ENCODE results near the gene GSG1L. TPM values are rescaled to one million over a fixed set of nuclear protein-coding genes. Genes with fewer than 3 reads are reported as not detected.

The GSG1L gene
- total and polyA plus RNA-seq, 12 donors = 0.11 TPM; not detected in 11

- H3K27me3 ChIP-seq = no peaks in the 10 kb centered on the region
- TF ChIP-seq, protein P1, sequence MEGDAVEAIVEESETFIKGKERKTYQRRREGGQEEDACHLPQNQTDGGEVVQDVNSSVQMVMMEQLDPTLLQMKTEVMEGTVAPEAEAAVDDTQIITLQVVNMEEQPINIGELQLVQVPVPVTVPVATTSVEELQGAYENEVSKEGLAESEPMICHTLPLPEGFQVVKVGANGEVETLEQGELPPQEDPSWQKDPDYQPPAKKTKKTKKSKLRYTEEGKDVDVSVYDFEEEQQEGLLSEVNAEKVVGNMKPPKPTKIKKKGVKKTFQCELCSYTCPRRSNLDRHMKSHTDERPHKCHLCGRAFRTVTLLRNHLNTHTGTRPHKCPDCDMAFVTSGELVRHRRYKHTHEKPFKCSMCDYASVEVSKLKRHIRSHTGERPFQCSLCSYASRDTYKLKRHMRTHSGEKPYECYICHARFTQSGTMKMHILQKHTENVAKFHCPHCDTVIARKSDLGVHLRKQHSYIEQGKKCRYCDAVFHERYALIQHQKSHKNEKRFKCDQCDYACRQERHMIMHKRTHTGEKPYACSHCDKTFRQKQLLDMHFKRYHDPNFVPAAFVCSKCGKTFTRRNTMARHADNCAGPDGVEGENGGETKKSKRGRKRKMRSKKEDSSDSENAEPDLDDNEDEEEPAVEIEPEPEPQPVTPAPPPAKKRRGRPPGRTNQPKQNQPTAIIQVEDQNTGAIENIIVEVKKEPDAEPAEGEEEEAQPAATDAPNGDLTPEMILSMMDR (IDR thresholded peaks at IDR 0.05) = no peak
- no peak for TF ChIP-seq POLR2A (IDR thresholded peaks at IDR 0.05)
- H3K4me3 ChIP-seq = no peak overlapping the region
- no peaks in the 10 kb centered on the region for H3K4me1 ChIP-seq (replicated peaks in 1 of 2)
- DNase-seq = no peak
- no peak overlapping the region for H3K27ac ChIP-seq
- no peaks in the 10 kb centered on the region for H3K9me3 ChIP-seq (replicated peaks in 1 of 3)
- intact Hi-C loops (cut with DNase I) = no loop called here
- H3K36me3 ChIP-seq (replicated peaks in 1 of 2) = no peaks in the 10 kb centered on the region
- WGBS, 4 donors = 64 to 70% (median 68%) methylated on average over 6 to 9 of the region's 9 CpGs
Observed at GRCh38 chr16:28010671-28011070, 52.8 kb downstream of the GSG1L start.

GRCh38 chr16:28009586-28010373 lies 53.7 kb downstream of the GSG1L start:
- Histone ChIP-seq H3K27ac (no peak overlapping the region), H3K4me1 (replicated peaks in 1 of 2) (no peaks in the 10 kb centered on the region), H3K27me3 (no peaks in the 10 kb centered on the region), H3K4me3 (no peak overlapping the region), H3K9me3 (replicated peaks in 1 of 3) (no peaks in the 10 kb centered on the region), H3K36me3 (replicated peaks in 1 of 2) (no peaks in the 10 kb centered on the region)
- no peak for DNase-seq
- TF ChIP-seq POLR2A (IDR thresholded peaks at IDR 0.05) = no peak
- TF ChIP-seq, protein P1 (IDR thresholded peaks at IDR 0.05) = no peak
- intact Hi-C loops (cut with DNase I) = no loop called here
- WGBS, 4 donors = 73 to 77% (median 76%) methylated on average over 12 to 17 of the region's 17 CpGs

DNA sequence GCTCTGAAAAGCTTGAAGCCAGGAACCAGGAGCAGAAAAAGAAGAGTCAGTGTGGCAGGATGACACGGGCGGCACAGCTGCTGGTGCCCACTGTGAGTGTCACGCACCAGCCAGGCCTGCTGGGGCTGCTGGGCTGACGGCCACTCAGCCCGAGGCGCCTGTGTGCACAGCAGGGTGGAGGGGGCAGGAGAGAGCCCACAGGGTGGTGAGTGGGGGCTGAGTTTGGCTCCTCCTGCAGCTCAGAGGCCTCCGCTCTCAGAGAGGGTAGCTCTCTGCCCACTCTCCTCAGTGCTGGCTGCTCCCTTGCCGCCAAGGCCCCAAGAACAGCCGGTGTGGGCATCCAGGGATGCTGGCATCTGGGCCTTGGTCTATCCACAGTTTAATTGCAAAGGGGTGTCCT lies 59.6 kb downstream of the GSG1L start:
- DNase-seq = no peak
- TF ChIP-seq POLR2A (IDR thresholded peaks at IDR 0.05) = no peak
- TF ChIP-seq, protein P1 (IDR thresholded peaks at IDR 0.05) = no peak
- Histone ChIP-seq H3K27ac (no peak overlapping the region), H3K36me3 (replicated peaks in 1 of 2) (no peaks in the 10 kb centered on the region), H3K9me3 (replicated peaks in 1 of 3) (no peaks in the 10 kb centered on the region), H3K4me3 (no peak overlapping the region), H3K4me1 (replicated peaks in 1 of 2) (no peaks in the 10 kb centered on the region), H3K27me3 (no peaks in the 10 kb centered on the region)
- WGBS, 4 donors = 82 to 91% (median 85%) methylated on average over 8 to 9 of the region's 9 CpGs
- intact Hi-C loops (cut with DNase I) = no loop called here

- intact Hi-C loops (cut with DNase I) = no loop called here
- TF ChIP-seq POLR2A (IDR thresholded peaks at IDR 0.05) = no peak
- TF ChIP-seq, protein P1 (IDR thresholded peaks at IDR 0.05) = no peak
- H3K27ac ChIP-seq = no peak overlapping the region
- no peaks in the 10 kb centered on the region for H3K36me3 ChIP-seq (replicated peaks in 1 of 2)
- no peaks in the 10 kb centered on the region for H3K4me1 ChIP-seq (replicated peaks in 1 of 2)
- no peak for DNase-seq
- H3K27me3 ChIP-seq = no peaks in the 10 kb centered on the region
- no peaks in the 10 kb centered on the region for H3K9me3 ChIP-seq (replicated peaks in 1 of 3)
- no peak overlapping the region for H3K4me3 ChIP-seq
- 66 to 76% (median 71%) methylated on average over 14 of the region's 14 CpGs for WGBS, 4 donors
Observed at GRCh38 chr16:28003021-28003865, 60.3 kb downstream of the GSG1L start.

Measured in adrenal gland (tissue), 12 donors.